ENCODE results near the gene UBE4B.
"Not testable (repeated sequence)": the region's sequence is repeated elsewhere in the genome, so short reads cannot be mapped to it uniquely, and the experiment has no call there.

Gene UBE4B

DNA sequence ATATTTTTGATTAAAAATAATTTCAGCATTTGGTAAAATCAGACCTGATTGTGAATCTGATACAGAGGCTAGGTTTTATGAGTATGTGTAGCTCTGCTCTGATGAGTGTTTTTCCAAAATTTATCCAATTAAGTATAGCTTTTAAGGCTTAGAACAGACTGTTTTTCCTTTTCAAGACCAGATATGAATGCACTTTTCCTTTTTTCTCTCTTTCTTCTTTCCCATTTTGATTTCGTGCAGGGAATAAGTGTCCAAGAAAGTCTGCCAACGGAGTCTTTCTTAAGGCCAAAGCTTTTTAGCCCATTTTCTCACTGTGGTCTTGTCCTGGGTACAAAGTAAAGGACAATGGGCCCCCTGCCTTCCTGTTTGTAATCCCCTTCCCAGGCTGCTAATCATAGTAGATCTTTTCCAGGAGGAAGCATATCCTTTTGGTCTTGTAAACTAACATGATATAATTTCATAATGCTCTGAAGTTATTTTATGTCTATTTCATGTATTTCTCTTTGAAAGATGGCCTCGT is 180.5 kb downstream of the UBE4B start:
- no peak for DNase-seq

DNA sequence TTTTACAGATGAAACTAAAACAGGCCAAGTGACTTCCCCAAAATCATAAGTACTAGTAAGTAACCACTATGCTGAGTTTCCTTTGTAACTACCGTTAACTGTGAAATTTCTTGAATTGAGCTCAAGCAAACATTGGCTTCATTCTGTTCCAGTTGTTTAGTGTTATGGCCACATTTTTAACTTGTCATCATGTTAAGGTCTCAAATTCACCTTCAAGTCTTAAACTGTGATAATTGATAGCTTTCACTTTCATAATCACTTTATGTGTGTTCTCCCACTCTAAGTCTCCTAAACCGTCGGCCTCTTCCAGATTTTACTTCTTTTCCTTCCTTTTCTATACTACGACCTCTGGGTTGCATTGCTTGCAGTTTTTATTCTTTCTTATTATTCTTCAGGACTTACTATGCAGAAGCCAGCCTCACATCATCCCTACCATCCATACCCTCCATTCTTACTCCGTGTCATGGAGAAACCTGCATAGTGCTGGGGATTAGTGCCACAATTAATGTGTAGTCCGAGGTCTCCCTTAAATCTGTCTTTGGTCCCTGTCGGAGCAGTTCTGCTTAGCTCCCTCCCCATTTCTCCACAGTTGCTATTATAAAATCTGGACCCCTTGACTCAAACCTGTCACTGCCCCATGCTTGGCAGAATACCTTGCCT is 183.5 kb downstream of the UBE4B start:
- no peak for DNase-seq

DNA sequence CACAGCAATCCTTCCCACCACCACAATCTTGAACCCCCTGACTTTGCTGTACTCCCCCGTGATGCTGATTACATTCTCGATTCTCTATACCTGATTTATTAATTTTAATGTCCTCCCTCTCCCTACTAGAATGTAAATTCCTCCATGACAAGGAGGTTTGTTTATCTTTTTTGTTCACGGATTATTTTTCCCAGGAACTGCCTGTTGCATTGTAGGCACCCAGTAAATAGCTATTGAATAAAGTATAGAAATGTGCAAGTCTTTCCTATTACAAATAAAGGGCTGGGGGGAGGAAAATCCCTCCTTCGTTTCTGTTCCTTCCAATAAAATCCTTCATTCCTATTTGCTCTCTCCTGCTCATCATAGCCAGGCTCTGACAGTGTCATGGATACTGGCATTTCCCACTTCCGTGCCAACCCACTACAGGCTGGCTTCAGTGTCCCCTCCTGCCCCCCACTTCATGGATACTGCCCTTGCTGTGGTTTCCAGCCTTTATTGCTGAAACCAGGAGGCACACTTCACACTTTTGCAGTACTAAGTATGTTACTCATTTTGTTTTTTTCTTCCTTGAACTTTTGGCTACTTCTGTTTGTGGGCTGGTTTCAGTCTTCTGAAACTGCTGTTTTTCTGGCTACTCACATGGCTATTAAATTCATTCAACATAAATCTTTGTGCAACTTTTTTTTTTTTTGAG is 185.1 kb downstream of the UBE4B start:
- DNase-seq = no peak

DNA sequence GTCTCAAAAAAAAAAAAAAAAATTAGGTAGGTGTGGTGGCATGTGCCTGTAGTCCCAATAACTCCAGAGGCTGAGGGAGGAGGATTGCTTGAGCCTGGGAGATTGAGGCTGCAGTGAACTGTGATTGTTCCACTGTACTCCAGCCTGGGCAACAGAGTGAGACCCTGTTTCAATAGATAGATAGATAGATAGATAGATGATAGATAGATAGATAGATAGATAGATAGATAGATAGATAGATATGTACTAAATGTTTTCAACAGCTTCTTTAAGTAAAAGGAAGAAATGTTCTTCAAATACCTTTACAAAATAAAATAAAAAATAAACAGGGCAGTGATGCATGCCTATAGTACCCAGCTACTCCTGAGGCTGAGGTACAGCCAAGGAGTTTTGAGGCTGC is 187.4 kb downstream of the UBE4B start:
- DNase-seq = no peak

- DNase-seq = not testable (repeated sequence)
Observed at GRCh38 chr1:10220657-10221056, 187.9 kb downstream of the UBE4B start.

- DNase-seq = no peak
Observed at GRCh38 chr1:10225573-10225972, 192.8 kb downstream of the UBE4B start.

DNA sequence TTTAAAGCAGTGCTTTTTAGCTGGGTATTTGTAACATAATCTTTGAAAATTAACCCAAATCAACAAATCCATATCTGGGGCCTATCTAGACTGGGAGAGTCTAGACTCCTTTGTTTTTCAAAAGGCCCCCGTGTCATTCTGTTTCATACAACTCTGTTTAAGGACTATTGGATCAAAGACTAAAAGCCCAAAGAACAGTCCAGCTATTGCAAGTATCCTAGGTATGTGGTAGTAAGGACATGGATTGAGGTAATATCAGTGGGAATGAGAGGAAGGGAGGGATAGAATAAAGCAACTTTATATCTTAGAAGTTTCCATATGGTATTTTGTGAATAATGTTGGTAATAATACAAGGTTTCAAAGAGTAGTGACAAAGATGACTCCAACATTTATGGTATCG is 195.8 kb downstream of the UBE4B start:
- no peak for DNase-seq

- no peak for DNase-seq
Observed at GRCh38 chr1:10229903-10230302, 197.1 kb downstream of the UBE4B start.

All from NCI-H2081 treated with DMSO at 0.1 percent for 48 hours (cell line).